HepG2 (cell line): ENCODE measurements around the gene AARS1. TPM values are rescaled to one million over a fixed set of nuclear protein-coding genes. Genes with fewer than 3 reads are reported as not detected.
A peak's percentile ranks its signal among the peaks of the same experiment; 100 is the strongest.

Experiments used
- BRF2 ChIP-seq: sonication (generic); formaldehyde crosslinking; IDR thresholded peaks from 2 replicates; pipeline ENCODE4 v1.8.1; 2022; ENCODE audit warnings: mild to moderate bottlenecking, missing genetic modification reagents
- CBFB ChIP-seq: sonication (generic); formaldehyde crosslinking; IDR thresholded peaks from 2 replicates; pipeline ENCODE4 v1.4.0; 2020; ENCODE audit warnings: missing genetic modification reagents
- ELF3 ChIP-seq: IDR thresholded peaks from 2 replicates; pipeline ENCODE4 v1.6.1; 2016; ENCODE audit warnings: missing genetic modification reagents, missing compliant biosample characterization
- FLYWCH1 ChIP-seq: sonication (generic); formaldehyde crosslinking; IDR thresholded peaks from 2 replicates; pipeline ENCODE4 v1.8.1; 2023; ENCODE audit warnings: mild to moderate bottlenecking, missing genetic modification reagents
- HNRNPK ChIP-seq: fragments of 200-400 bp; formaldehyde crosslinking; IDR thresholded peaks from 2 replicates; pipeline ENCODE4 v1.6.1; 2018; ENCODE audit warnings: low read length, low read depth, moderate library complexity, mild to moderate bottlenecking; ENCODE audit not compliant: poor library complexity, severe bottlenecking
- IKZF1 ChIP-seq: fragments of 450-650 bp; IDR thresholded peaks from 2 replicates; pipeline ENCODE4 v1.7.1; 2016
- JUND ChIP-seq: sonication (generic); formaldehyde crosslinking; IDR thresholded peaks from 2 replicates; pipeline ENCODE4 v1.8.0; 2022; ENCODE audit warnings: mild to moderate bottlenecking, missing genetic modification reagents
- MED13 ChIP-seq: sonication (generic); formaldehyde crosslinking; IDR thresholded peaks from 2 replicates; pipeline ENCODE4 v1.5.0; 2020; ENCODE audit warnings: missing genetic modification reagents
- MZF1 ChIP-seq: sonication (generic); formaldehyde crosslinking; IDR thresholded peaks from 2 replicates; pipeline ENCODE4 v1.8.1; 2023; ENCODE audit warnings: mild to moderate bottlenecking, missing genetic modification reagents, borderline replicate concordance
- PAXIP1 ChIP-seq: sonication (generic); formaldehyde crosslinking; conservative IDR thresholded peaks from 2 replicates; pipeline ENCODE4 v1.4.0; 2020; ENCODE audit warnings: mild to moderate bottlenecking, missing genetic modification reagents, moderate library complexity
- PCBP1 ChIP-seq: fragments of 200-400 bp; formaldehyde crosslinking; IDR thresholded peaks from 2 replicates; pipeline ENCODE4 v1.6.1; 2017; ENCODE audit warnings: mild to moderate bottlenecking, low read depth, low read length, borderline replicate concordance
- PHF5A ChIP-seq: IDR thresholded peaks from one replicate; pipeline ENCODE4 v1.6.1; 2018; ENCODE audit warnings: low read depth, missing genetic modification reagents; ENCODE audit not compliant: unreplicated experiment
- POGZ ChIP-seq: sonication (generic); formaldehyde crosslinking; IDR thresholded peaks from 2 replicates; pipeline ENCODE4 v1.4.0; 2020; ENCODE audit warnings: mild to moderate bottlenecking, missing genetic modification reagents
- POLR2G ChIP-seq: fragments of 200-400 bp; formaldehyde crosslinking; IDR thresholded peaks from 2 replicates; pipeline ENCODE4 v1.6.1; 2018; ENCODE audit warnings: mild to moderate bottlenecking, low read depth, low read length, moderate library complexity
- SAP130 ChIP-seq: IDR thresholded peaks from 2 replicates; pipeline ENCODE4 v1.6.1; 2016; ENCODE audit warnings: low read depth
- TAF15 ChIP-seq: fragments of 200-400 bp; formaldehyde crosslinking; IDR thresholded peaks from one replicate; pipeline ENCODE4 v1.6.1; 2018; ENCODE audit warnings: mild to moderate bottlenecking, low read depth, low read length; ENCODE audit not compliant: poor library complexity, severe bottlenecking
- ZNF776 ChIP-seq: sonication (generic); formaldehyde crosslinking; IDR thresholded peaks from 2 replicates; pipeline ENCODE4 v1.4.0; 2020; ENCODE audit warnings: mild to moderate bottlenecking, missing genetic modification reagents
- polyA plus RNA-seq, 8 experiments: library from polyadenylated mRNA; depleted of rRNA in 3 of 8; stranded (reverse) in 7 of 8; unstranded in 1 of 8; fragments of >200 nt; fragmentation: Illumina TruSeq in 4 of 8; extraction: Trizol in 4 of 8; gene quantifications; 2 replicates each; pipeline versions ENCODE4 v1.2.1 to v1.2.3, GENCODE V29; 2011 to 2016; ENCODE audit warnings: low read depth in 4 of 8, missing spikeins in 1 of 8, mixed read lengths in 1 of 8; ENCODE audit not compliant: insufficient read depth in 1 of 8
- total RNA-seq, 5 experiments: library from RNA; depleted of rRNA; stranded (reverse); fragments of >200 nt; fragmentation: Illumina TruSeq; extraction: Trizol; gene quantifications; 2 replicates each; pipeline ENCODE4 v1.2.3, GENCODE V29; 2016; ENCODE audit warnings: low read depth in 1 of 5
- TF ChIP-seq, protein P1 (sequence below): sonication (generic); formaldehyde crosslinking; IDR thresholded peaks from 2 replicates; pipeline ENCODE4 v1.4.0; 2020; ENCODE audit warnings: low read depth, mild to moderate bottlenecking, missing genetic modification reagents
- TF ChIP-seq, protein P2 (sequence below): sonication (generic); formaldehyde crosslinking; IDR thresholded peaks from 2 replicates; pipeline ENCODE4 v1.5.0; 2020; ENCODE audit warnings: missing genetic modification reagents
- TF ChIP-seq, protein P3 (sequence below): sonication (generic); formaldehyde crosslinking; IDR thresholded peaks from 2 replicates; pipeline ENCODE4 v1.5.0; 2020; ENCODE audit warnings: mild to moderate bottlenecking, missing genetic modification reagents

AARS1 gene
- total and polyA plus RNA-seq, 2 of the 13 experiments (the other 11 are each of a cell fraction or from before 2014, with no cell fraction given): 107 to 132 TPM

GRCh38 chr16:70250748-70251628 lies 38.3 kb downstream of the AARS1 start (continued):
- no peak for TF ChIP-seq PCBP1
- no peak for TF ChIP-seq MZF1 (CRISPR knock-in tag)
- TF ChIP-seq MED13 (CRISPR knock-in tag): peak; percentile 40; the same call in 1 of the 2 replicates
- peak; percentile 48; the same call in 1 of the 2 replicates for TF ChIP-seq ELF3 (CRISPR knock-in tag)
- TF ChIP-seq IKZF1: no peak
- TF ChIP-seq SAP130 (CRISPR knock-in tag): peak; percentile 51; the same call in 1 of the 2 replicates
- no peak for TF ChIP-seq CBFB (CRISPR knock-in tag)
- TF ChIP-seq, protein P1, sequence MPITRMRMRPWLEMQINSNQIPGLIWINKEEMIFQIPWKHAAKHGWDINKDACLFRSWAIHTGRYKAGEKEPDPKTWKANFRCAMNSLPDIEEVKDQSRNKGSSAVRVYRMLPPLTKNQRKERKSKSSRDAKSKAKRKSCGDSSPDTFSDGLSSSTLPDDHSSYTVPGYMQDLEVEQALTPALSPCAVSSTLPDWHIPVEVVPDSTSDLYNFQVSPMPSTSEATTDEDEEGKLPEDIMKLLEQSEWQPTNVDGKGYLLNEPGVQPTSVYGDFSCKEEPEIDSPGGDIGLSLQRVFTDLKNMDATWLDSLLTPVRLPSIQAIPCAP (CRISPR knock-in tag): peak; percentile 87; the same call in 1 of the 2 replicates
- peak; percentile 84; the same call in 1 of the 2 replicates for TF ChIP-seq FLYWCH1 (CRISPR knock-in tag)
- TF ChIP-seq HNRNPK: no peak
- TF ChIP-seq BRF2 (CRISPR knock-in tag): no peak
- no peak for TF ChIP-seq PHF5A (CRISPR knock-in tag)
- no peak for TF ChIP-seq POGZ (CRISPR knock-in tag)
- no peak for TF ChIP-seq POLR2G
- TF ChIP-seq, protein P2, sequence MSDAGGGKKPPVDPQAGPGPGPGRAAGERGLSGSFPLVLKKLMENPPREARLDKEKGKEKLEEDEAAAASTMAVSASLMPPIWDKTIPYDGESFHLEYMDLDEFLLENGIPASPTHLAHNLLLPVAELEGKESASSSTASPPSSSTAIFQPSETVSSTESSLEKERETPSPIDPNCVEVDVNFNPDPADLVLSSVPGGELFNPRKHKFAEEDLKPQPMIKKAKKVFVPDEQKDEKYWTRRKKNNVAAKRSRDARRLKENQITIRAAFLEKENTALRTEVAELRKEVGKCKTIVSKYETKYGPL (CRISPR knock-in tag): peak; percentile 76; the same call in 1 of the 2 replicates
- no peak for TF ChIP-seq TAF15
- TF ChIP-seq PAXIP1 (CRISPR knock-in tag): peak; percentile 23; the same call in 1 of the 2 replicates
- peak; percentile 87; the same call in 1 of the 2 replicates for TF ChIP-seq ZNF776 (CRISPR knock-in tag)
- TF ChIP-seq JUND (CRISPR knock-in tag): peak; percentile 45; the same call in 1 of the 2 replicates
- TF ChIP-seq, protein P3, sequence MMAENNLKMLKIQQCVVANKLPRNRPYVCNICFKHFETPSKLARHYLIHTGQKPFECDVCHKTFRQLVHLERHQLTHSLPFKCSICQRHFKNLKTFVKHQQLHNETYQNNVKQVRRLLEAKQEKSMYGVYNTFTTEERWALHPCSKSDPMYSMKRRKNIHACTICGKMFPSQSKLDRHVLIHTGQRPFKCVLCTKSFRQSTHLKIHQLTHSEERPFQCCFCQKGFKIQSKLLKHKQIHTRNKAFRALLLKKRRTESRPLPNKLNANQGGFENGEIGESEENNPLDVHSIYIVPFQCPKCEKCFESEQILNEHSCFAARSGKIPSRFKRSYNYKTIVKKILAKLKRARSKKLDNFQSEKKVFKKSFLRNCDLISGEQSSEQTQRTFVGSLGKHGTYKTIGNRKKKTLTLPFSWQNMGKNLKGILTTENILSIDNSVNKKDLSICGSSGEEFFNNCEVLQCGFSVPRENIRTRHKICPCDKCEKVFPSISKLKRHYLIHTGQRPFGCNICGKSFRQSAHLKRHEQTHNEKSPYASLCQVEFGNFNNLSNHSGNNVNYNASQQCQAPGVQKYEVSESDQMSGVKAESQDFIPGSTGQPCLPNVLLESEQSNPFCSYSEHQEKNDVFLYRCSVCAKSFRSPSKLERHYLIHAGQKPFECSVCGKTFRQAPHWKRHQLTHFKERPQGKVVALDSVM: peak; percentile 95
